GM12878 (cell line): Measurements from ENCODE around the gene CCL15. TPM values are rescaled to one million over a fixed set of nuclear protein-coding genes. Genes with fewer than 3 reads are reported as not detected.

Experiments used
- ATAC-seq: fragments of 200-7000 bp; cut with Tn5 transposase; 3 replicates; pipeline ENCODE4 v1.9.1; 2020; ENCODE audit warnings: mild to moderate bottlenecking, moderate library complexity
- BruUV-seq: library from RNA; stranded (reverse); fragments of 400-500 nt; replicated peaks from 2 replicates; lab custom pipeline; 2021; lab: Mats Ljungman, UMichigan
- CTCF ChIA-PET: fragments of 300-600 bp; sonication (Branson Sonifier 250); formaldehyde crosslinking; extraction: SDS; loops from one replicate; lab custom pipeline; 2021; ENCODE audit warnings: inconsistent platforms; lab: Yijun Ruan, JAX
- POLR2A ChIA-PET: fragments of 350-600 bp; formaldehyde crosslinking; extraction: SDS; loops from one replicate; lab custom pipeline; 2021; ENCODE audit warnings: inconsistent platforms; lab: Charles Lee
- RAD21 ChIA-PET: fragments of 300-600 bp; sonication (Branson Sonifier 250); formaldehyde crosslinking; loops from one replicate; lab custom pipeline; 2023; ENCODE audit warnings: antibody characterized with exemption; ENCODE audit not compliant: unreplicated experiment; lab: Charles Lee
- SMC1A ChIA-PET: fragments of 300-600 bp; sonication (Branson Sonifier 250); formaldehyde crosslinking; loops from one replicate; lab custom pipeline; 2023; ENCODE audit not compliant: unreplicated experiment, uncharacterized antibody; lab: Charles Lee
- DNase-seq: peaks from one replicate; pipeline ENCODE4 v3.0.0-alpha.2; 2011; ENCODE audit warnings: low read depth, low spot score
- FAIRE-seq: peaks from 3 replicates; lab custom pipeline; 2011; peaks lifted over from hg19 to GRCh38; lab: Jason Lieb, UNC
- H2AFZ ChIP-seq: 2 replicates; pipeline ENCODE4 v1.6.0; 2011; ENCODE audit warnings: low read depth, low read length, control low read depth; ENCODE audit not compliant: control insufficient read depth
- H3K27ac ChIP-seq: 2 replicates; pipeline ENCODE4 v1.5.1; 2011; ENCODE audit warnings: control low read depth; ENCODE audit not compliant: control insufficient read depth, insufficient read depth
- H3K27me3 ChIP-seq, 2 experiments: replicated peaks in 1 of 2; 2 replicates each; pipeline versions ENCODE4 v1.6.0 to v1.6.1; 2011; ENCODE audit warnings: low read length in 1 of 2; ENCODE audit not compliant: control insufficient read depth in 2 of 2, insufficient read depth in 2 of 2
- H3K36me3 ChIP-seq, 2 experiments: 2 replicates each; pipeline ENCODE4 v1.5.1; 2011; ENCODE audit warnings: low read length in 1 of 2; ENCODE audit not compliant: control insufficient read depth in 2 of 2, insufficient read depth in 2 of 2
- H3K4me1 ChIP-seq: 2 replicates; pipeline ENCODE4 v1.6.1; 2011; ENCODE audit warnings: mild to moderate bottlenecking, low read length, moderate library complexity, mixed read lengths; ENCODE audit not compliant: control insufficient read depth, insufficient read depth
- H3K4me2 ChIP-seq: 2 replicates; pipeline ENCODE4 v1.6.0; 2011; ENCODE audit warnings: control low read depth; ENCODE audit not compliant: control insufficient read depth, insufficient read depth
- H3K4me3 ChIP-seq: fragments of 200-600 bp; sonication (generic); 2 replicates; pipeline ENCODE4 v1.5.1; 2016
- H3K79me2 ChIP-seq: 2 replicates; pipeline ENCODE4 v1.6.0; 2011; ENCODE audit warnings: low read length; ENCODE audit not compliant: control insufficient read depth, insufficient read depth
- H3K9ac ChIP-seq: 2 replicates; pipeline ENCODE4 v1.8.0; 2011; ENCODE audit warnings: low read length, control low read depth, mixed read lengths; ENCODE audit not compliant: control insufficient read depth, insufficient read depth
- H3K9me3 ChIP-seq: replicated peaks from 3 replicates; pipeline ENCODE4 v1.5.1; 2011; ENCODE audit warnings: mild to moderate bottlenecking, low read length; ENCODE audit not compliant: control insufficient read depth, insufficient read depth
- H4K20me1 ChIP-seq: 2 replicates; pipeline ENCODE4 v1.6.0; 2011; ENCODE audit not compliant: control insufficient read depth, insufficient read depth
- BMI1 ChIP-seq: fragments of 450-650 bp; IDR thresholded peaks from 2 replicates; pipeline ENCODE4 v1.6.1; 2016; ENCODE audit warnings: mild to moderate bottlenecking, moderate library complexity, borderline replicate concordance
- CREM ChIP-seq: IDR thresholded peaks from 2 replicates; pipeline ENCODE4 v1.6.1; 2014; ENCODE audit warnings: antibody characterized with exemption, low read depth
- EP300 ChIP-seq, 2 experiments: fragments of 150-350 bp in 1 of 2; IDR thresholded peaks; 2 replicates each; pipeline ENCODE4 v1.6.1; 2011 to 2012; ENCODE audit warnings: low read depth in 2 of 2, low read length in 2 of 2, borderline replicate concordance in 1 of 2, improper control_type of control experiment in 1 of 2, inconsistent platforms in 1 of 2; ENCODE audit not compliant: control insufficient read depth in 1 of 2
- KAT2A ChIP-seq: conservative IDR thresholded peaks from 2 replicates; pipeline ENCODE4 v1.6.1; 2011; ENCODE audit warnings: low read depth, low read length; ENCODE audit not compliant: control insufficient read depth
- MEF2B ChIP-seq: fragments of 450-650 bp; IDR thresholded peaks from 2 replicates; pipeline ENCODE4 v1.6.1; 2018; ENCODE audit warnings: mild to moderate bottlenecking, moderate library complexity; ENCODE audit not compliant: partially characterized antibody, poor library complexity, severe bottlenecking
- NKRF ChIP-seq: fragments of 450-650 bp; conservative IDR thresholded peaks from 2 replicates; pipeline ENCODE4 v1.6.1; 2017; ENCODE audit warnings: mild to moderate bottlenecking, moderate library complexity
- PML ChIP-seq: IDR thresholded peaks from 2 replicates; pipeline ENCODE4 v1.6.1; 2012; ENCODE audit warnings: low read length, inconsistent platforms
- RAD51 ChIP-seq: fragments of 450-650 bp; IDR thresholded peaks from 2 replicates; pipeline ENCODE4 v1.6.1; 2016; ENCODE audit warnings: moderate library complexity, mild to moderate bottlenecking, inconsistent platforms
- RBBP5 ChIP-seq: fragments of 200-600 bp; sonication (generic); conservative IDR thresholded peaks from 2 replicates; pipeline ENCODE4 v1.6.1; 2016
- SIX5 ChIP-seq: IDR thresholded peaks from 2 replicates; pipeline ENCODE4 v1.6.1; 2011; ENCODE audit warnings: mild to moderate bottlenecking, low read depth, low read length, moderate library complexity; ENCODE audit not compliant: severe bottlenecking
- SPI1 ChIP-seq: IDR thresholded peaks from 2 replicates; pipeline ENCODE4 v1.6.1; 2011; ENCODE audit warnings: low read depth, mild to moderate bottlenecking, low read length, moderate library complexity, borderline replicate concordance; ENCODE audit not compliant: insufficient read depth
- SREBF2 ChIP-seq: IDR thresholded peaks from 2 replicates; pipeline ENCODE4 v1.6.1; 2012; ENCODE audit warnings: mild to moderate bottlenecking, low read length
- STAT1 ChIP-seq: fragments of 450-650 bp; conservative IDR thresholded peaks from 2 replicates; pipeline ENCODE4 v1.6.1; 2014; ENCODE audit warnings: antibody characterized with exemption, mild to moderate bottlenecking
- TAF1 ChIP-seq: IDR thresholded peaks from 2 replicates; pipeline ENCODE4 v1.6.1; 2011; ENCODE audit warnings: mild to moderate bottlenecking, low read depth, low read length, borderline replicate concordance
- YBX1 ChIP-seq: fragments of 450-650 bp; IDR thresholded peaks from 2 replicates; pipeline ENCODE4 v1.6.1; 2016; ENCODE audit warnings: antibody characterized with exemption
- WGBS: methylation state at CpG from one replicate; pipeline ENCODE4 v1.1.6; 2016; ENCODE audit warnings: low lambda C conversion rate; ENCODE audit not compliant: insufficient replicate concordance, insufficient coverage; ENCODE audit errors: missing lambda C conversion rate; 5-methylcytosine and 5-hydroxymethylcytosine counted together
- in situ Hi-C: fragments of 300-500 bp; cut with MboI; formaldehyde crosslinking; loops from 9 replicates; pipeline ENCODE4 v1.14.3; 2018; ENCODE audit warnings: mixed read lengths
- intact Hi-C: fragments of 100-400 bp; cut with micrococcal nuclease; formaldehyde crosslinking; loops from one replicate; pipeline ENCODE4 v1.14.2; 2022; ENCODE audit not compliant: unreplicated experiment
- polyA plus RNA-seq, 11 experiments: library from polyadenylated mRNA; depleted of rRNA in 4 of 11; unstranded in 6 of 11; stranded (reverse) in 5 of 11; fragments of >200 nt; fragmentation: Nextera tagmentation in 4 of 11; fragmentation: Illumina TruSeq in 1 of 11; extraction: Ambion mirVana in 4 of 11; extraction: Trizol in 1 of 11; gene quantifications; 1 replicate in 1 of 11; 2 replicates in 10 of 11; pipeline versions ENCODE4 v1.2.1 to v1.2.3, GENCODE V29; 2011 to 2016; ENCODE audit warnings: inconsistent platforms in 2 of 11, missing spikeins in 2 of 11, low read depth in 1 of 11
- total RNA-seq, 4 experiments: library from RNA; depleted of rRNA in 3 of 4; stranded (reverse); fragments of >200 nt in 3 of 4; fragmentation: Illumina TruSeq in 1 of 4; extraction: Trizol in 1 of 4; gene quantifications; 2 replicates each; pipeline versions ENCODE4 v1.2.1 to v1.2.3, GENCODE V29; 2013 to 2021
- TF ChIP-seq, protein P1 (sequence below): IDR thresholded peaks from 2 replicates; pipeline ENCODE4 v1.6.1; 2012; ENCODE audit warnings: low read length, inconsistent platforms
- TF ChIP-seq, protein P2 (sequence below): IDR thresholded peaks from 2 replicates; pipeline ENCODE4 v1.6.1; 2012; ENCODE audit warnings: low read depth, low read length, improper control_type of control experiment
- TF ChIP-seq, protein P3 (sequence below): fragments of 450-650 bp; IDR thresholded peaks from 2 replicates; pipeline ENCODE4 v1.6.1; 2017; ENCODE audit warnings: antibody characterized with exemption, mild to moderate bottlenecking, moderate library complexity

CCL15 gene
- total and polyA plus RNA-seq, 10 of the 15 experiments (the other 5 are each of a cell fraction or from before 2014, with no cell fraction given), result 0.12 TPM; not detected in 9

DNA sequence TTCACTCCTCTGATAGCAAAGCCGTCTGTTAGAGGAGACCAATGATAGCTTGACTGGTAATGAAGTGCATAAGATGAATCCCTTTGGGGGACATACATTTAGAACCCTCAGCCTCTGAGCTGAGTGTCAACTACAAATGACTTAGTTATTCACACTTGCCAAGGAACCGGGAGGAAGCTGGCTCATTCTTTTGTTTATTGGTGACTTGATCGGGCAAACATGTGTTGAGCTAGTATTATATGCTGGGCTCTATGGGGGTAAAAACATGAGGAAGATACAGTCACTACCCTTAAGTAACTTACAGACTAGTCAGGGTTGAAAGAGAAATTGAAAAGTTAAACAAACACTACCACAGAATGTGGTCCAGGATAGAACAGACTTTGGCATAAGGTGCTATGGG, 23.0 kb downstream of the CCL15 start:
- Histone ChIP-seq H3K36me3 (no peaks in the 10 kb centered on the region), H3K4me2 (no peak overlapping the region), H2AFZ (no peak overlapping the region), H4K20me1 (no peaks in the 10 kb centered on the region), H3K27me3 (no peaks in the 10 kb centered on the region), H3K79me2 (no peaks in the 10 kb centered on the region), H3K4me3 (no peak overlapping the region), H3K9ac (no peak overlapping the region), H3K27ac (no peak overlapping the region), H3K4me1 (peaks cover 6% of the 10 kb centered on the region; the same call in 1 of the 2 replicates), H3K9me3 (no peaks in the 10 kb centered on the region; the same call in 1 of the 3 replicates)
- WGBS, result 67% methylated on average over 3 of the region's 3 CpGs
- DNase-seq (no peak), ATAC-seq (no peak), FAIRE-seq (no peak)
- intact Hi-C loops (no loop called here), in situ Hi-C loops (no loop called here)
- BruUV-seq, result no TSS peak
- ChIA-PET CTCF (interaction anchor here (0.7 to 19.0 kb wide), 12 partner anchors 9 to 505 kb away, joined by 3 to 622 read pairs (median 4); partner anchors contain the start of genes CCL18 and CCL3), SMC1A (interaction anchor here (0.6 to 17.2 kb wide), 21 partner anchors 9 to 706 kb away, joined by 3 to 485 read pairs (median 4); partner anchors contain the start of genes CCL14, CCL3 and CCL4), POLR2A (interaction anchor here (1.2 to 1.3 kb wide), 2 partner anchors 94 to 172 kb away, joined by 3 to 5 read pairs; no protein-coding TSS in a partner anchor), RAD21 (interaction anchor here (1.1 to 17.2 kb wide), 9 partner anchors 9 to 170 kb away, joined by 4 to 342 read pairs (median 8); partner anchors contain the start of gene CCL3)
- no peak for TF ChIP-seq CREM
- no peak for TF ChIP-seq EP300 (IDR thresholded peaks at IDR 0.05; ENCODE audit: borderline replicate concordance in 1 of 2, control insufficient read depth in 1 of 2, low read depth in 2 of 2, low read length in 2 of 2)
- TF ChIP-seq STAT1, result no peak
- TF ChIP-seq, protein P1, sequence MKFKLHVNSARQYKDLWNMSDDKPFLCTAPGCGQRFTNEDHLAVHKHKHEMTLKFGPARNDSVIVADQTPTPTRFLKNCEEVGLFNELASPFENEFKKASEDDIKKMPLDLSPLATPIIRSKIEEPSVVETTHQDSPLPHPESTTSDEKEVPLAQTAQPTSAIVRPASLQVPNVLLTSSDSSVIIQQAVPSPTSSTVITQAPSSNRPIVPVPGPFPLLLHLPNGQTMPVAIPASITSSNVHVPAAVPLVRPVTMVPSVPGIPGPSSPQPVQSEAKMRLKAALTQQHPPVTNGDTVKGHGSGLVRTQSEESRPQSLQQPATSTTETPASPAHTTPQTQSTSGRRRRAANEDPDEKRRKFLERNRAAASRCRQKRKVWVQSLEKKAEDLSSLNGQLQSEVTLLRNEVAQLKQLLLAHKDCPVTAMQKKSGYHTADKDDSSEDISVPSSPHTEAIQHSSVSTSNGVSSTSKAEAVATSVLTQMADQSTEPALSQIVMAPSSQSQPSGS, result no peak
- TF ChIP-seq BMI1, result no peak
- TF ChIP-seq RAD51, result no peak
- TF ChIP-seq YBX1, result no peak
- no peak for TF ChIP-seq MEF2B
- no peak for TF ChIP-seq SREBF2
- no peak for TF ChIP-seq SIX5
- TF ChIP-seq SPI1, result no peak
- TF ChIP-seq, protein P2, sequence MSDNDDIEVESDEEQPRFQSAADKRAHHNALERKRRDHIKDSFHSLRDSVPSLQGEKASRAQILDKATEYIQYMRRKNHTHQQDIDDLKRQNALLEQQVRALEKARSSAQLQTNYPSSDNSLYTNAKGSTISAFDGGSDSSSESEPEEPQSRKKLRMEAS, result no peak
- TF ChIP-seq NKRF, result no peak
- TF ChIP-seq TAF1, result no peak
- TF ChIP-seq PML, result no peak
- TF ChIP-seq, protein P3, sequence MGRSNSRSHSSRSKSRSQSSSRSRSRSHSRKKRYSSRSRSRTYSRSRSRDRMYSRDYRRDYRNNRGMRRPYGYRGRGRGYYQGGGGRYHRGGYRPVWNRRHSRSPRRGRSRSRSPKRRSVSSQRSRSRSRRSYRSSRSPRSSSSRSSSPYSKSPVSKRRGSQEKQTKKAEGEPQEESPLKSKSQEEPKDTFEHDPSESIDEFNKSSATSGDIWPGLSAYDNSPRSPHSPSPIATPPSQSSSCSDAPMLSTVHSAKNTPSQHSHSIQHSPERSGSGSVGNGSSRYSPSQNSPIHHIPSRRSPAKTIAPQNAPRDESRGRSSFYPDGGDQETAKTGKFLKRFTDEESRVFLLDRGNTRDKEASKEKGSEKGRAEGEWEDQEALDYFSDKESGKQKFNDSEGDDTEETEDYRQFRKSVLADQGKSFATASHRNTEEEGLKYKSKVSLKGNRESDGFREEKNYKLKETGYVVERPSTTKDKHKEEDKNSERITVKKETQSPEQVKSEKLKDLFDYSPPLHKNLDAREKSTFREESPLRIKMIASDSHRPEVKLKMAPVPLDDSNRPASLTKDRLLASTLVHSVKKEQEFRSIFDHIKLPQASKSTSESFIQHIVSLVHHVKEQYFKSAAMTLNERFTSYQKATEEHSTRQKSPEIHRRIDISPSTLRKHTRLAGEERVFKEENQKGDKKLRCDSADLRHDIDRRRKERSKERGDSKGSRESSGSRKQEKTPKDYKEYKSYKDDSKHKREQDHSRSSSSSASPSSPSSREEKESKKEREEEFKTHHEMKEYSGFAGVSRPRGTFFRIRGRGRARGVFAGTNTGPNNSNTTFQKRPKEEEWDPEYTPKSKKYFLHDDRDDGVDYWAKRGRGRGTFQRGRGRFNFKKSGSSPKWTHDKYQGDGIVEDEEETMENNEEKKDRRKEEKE, result no peak
- TF ChIP-seq RBBP5, result no peak
- TF ChIP-seq KAT2A, result no peak
